DLD1 (cell line): ENCODE measurements around the gene MAPK12.
"Not testable (repeated sequence)": the region's sequence is repeated elsewhere in the genome, so short reads cannot be mapped to it uniquely, and the experiment has no call there.

ENCODE experiments used
- in situ Hi-C: cut with HindIII; loops from 2 replicates; pipeline ENCODE4 v1.10.0; 2017; ENCODE audit warnings: low sequenced_read_pairs

The MAPK12 gene

DNA sequence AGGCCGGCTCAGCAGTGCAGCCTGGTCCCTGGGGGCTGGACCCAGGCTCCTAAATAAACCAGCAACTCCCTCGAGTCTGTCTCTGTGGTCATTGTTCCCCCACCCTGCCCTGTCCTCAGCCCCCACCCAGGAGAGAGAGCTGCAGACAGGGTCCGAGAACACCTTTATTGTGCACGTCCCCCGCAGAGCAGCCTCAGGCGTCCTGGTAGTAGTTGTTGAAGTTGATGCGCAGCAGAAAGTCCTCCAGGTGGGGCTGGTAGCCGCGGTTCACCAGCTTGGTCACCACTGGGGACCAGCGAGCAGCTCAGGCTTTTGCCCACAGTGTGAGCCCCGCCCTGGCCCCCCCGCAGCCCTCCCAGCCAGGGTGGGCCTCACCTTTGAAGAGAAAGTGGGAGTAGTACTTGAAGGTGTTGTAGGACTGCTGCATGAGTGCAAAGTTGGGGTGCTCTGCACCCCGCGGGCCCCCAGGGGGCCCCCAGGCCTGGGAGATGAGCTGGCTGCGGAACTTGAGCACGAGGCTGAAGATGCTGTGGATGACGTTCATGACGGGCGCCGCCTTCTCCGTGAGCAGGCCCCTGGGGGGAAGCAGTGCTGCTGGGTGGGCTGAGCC lies 43.8 kb downstream of the MAPK12 start:
- in situ Hi-C loops, result no loop called here

DNA sequence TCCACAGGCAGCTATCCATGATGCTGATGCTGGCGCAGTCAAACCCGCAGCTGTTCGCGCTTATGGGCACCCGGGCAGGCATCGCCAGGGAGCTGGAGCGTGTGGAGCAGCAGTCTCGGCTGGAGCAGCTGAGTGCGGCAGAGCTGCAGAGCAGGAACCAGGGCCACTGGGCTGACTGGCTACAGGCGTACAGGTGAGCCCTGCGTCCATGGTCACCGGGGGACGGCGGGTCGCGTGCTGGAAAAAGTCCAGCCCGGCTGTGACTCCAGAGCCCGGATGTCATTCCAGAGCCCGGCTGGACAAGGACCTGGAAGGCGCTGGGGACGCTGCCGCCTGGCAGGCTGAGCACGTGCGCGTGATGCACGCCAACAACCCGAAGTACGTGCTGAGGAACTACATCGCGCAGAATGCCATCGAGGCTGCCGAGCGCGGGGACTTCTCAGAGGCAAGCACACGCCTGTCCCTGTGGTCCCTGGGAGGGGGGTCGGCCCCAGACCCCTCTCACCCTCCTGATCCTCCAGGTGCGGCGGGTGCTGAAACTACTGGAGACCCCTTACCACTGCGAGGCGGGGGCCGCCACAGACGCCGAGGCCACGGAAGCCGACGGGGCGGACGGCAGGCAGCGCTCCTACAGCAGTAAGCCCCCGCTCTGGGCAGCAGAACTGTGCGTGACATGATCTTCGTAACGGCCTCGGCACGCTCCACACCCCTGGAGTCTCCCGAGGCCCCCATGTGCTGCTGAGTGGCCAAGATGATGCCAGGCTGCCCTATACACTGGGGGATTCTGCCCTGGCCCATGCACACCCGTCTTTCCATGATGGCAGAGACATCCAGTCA lies 44.6 kb downstream of the MAPK12 start:
- in situ Hi-C loops, result no loop called here

DNA sequence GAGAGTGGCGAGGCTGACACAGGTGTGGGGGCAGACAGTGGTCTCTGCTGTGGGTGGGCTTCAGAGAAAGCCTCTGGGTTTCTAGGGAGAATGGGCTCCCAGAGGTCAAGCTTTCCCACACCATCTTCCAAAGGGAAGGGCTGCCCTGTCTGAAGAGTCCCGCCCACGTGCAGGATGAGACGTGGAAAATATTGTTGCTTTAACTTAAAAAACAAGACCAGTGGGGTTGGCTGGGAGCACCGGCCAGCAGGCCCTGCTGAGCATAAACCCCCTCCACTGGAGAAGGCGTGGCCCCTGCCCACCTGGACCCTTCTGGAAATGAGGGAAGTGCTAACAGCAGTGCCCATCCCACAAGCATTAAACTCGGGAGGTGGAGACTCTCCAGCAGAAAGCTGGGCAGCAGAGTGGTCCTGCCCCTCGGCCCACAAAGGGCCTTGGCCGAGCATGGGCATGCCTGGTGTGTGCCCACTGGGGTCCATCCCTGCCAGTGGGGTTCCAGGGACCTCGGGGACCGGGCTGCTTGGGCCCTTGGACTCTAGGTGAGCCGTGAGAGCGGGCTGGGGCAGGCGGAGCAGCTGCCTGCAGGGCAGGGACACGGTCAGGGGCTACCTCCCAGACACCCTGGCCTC lies 45.3 kb downstream of the MAPK12 start:
- in situ Hi-C loops, result no loop called here

DNA sequence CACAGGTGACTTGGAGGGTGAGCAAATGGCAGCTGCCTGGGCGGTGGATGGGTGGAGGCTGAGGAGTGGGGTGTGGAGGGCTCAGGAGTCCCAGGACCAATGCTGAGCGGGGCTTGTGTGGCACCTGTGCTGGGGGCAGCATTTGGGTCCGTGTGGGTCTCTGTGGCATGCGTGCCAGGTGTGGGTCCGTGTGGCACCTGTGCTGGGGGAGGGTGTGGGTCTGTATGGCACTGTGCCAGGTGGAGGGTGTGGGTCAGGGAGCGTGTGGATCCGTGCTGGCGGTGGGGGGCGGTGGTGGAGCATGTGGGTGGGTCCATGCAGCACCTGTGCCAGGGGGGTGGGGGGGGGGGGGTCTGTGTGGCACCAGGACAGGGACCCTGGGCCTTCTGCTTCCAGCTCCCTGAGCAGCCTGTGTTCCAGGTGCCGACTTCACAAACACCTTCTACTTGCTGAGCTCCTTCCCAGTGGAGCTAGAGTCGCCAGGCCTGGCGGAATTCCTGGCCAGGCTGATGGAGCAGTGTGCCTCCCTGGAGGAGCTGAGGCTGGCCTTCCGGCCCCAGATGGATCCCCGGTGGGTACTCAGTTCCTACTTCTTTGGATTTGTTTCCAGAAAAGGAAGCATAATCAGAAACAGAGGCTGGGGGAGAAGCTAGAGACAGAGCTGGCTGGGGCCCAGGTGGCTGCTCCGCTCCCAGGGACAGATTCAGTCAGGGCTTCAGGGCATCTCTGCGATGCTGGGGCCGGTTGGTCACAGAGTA lies 46.0 kb downstream of the MAPK12 start:
- in situ Hi-C loops, result no loop called here

DNA sequence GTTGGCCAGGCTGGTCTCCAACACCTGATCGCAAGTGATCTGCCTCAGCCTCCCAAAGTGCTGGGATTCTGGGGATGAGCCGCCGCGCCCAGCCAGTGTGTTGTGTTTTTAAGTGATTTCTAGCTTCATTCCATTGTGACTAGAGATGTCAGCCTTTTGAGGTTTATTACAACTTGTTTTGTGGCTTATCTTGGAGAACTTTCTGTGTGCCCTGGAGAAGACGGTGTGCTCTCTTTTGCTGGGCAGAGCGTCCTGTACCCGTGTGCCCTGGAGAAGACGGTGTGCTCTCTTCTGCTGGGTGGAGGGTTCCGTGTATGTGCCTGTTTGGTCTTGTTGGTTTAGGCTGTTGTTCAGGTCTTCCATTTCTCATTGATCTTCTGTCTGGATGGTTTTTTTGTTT lies 48.2 kb downstream of the MAPK12 start:
- in situ Hi-C loops, result no loop called here

DNA sequence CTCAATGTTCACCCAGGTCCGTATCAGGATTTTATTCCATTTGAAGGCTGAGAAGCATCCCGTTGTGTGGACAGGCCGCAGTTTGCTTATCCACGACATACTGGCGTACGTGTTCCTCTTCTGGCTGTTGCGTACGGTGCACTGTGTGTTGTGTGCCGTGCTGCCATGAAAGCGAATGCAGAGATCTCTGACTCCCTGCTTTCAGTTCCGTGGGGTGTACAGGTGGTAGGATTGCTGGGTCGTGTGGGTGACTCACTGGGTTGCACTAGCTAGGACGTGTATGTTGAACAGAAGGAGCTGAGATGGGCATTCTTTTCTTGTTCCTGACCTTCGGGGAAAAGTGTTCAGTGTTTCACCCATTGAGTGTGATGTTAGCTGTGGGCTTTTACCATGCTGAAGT lies 50.3 kb downstream of the MAPK12 start:
- in situ Hi-C loops, result no loop called here

DNA sequence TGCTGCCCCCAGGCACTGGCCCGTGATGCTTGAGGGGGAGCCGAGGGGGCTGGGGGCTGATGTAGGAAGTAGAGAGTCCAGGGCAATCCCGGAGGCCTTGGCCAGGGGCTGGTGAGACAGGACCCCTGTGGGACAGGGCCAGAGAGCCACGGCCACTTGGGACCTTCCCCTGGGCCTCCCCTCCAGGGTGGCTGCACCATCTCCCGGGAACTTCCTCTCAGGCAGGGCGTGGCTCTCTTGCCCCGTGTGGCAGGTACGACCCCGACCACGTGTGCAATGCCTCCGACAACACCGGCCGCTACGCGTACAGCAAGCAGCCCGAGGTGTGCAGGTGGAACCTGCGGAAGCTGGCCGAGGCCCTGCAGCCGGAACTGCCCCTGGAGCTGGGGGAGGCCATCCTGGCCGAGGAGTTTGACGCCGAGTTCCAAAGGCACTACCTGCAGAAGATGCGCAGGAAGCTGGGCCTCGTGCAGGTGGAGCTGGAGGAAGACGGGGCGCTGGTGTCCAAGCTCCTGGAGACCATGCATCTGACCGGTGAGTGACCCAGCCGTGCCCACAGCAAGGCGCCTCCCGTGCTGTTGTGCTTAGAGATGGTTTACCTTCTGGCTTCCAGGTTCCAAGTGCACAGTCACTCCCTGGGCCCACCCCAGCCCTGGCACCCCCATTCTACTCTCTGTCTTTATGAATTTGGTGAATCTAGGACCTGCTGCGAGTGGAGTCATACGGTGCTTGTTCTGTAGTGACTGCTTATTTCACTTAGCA lies 50.9 kb downstream of the MAPK12 start:
- in situ Hi-C loops, result no loop called here

DNA sequence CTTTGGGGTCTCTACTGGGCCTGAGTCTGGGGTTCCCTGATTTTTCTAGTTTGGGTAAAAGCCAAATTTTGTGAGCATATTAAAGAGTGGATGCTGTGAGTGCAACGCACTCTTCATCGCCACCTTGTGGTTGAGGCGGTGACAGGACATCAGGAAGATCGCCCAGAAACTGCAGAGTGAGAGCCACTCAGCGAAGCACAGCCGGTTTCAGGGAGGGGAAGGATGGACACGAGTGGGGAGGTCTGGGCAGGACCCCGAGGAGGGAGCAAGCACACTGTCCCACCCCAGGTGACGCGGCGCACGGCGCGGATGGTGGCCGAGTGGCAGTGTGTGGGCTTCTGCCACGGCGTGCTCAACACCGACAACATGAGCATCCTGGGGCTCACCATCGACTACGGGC lies 51.6 kb downstream of the MAPK12 start:
- in situ Hi-C loops, result no loop called here

DNA sequence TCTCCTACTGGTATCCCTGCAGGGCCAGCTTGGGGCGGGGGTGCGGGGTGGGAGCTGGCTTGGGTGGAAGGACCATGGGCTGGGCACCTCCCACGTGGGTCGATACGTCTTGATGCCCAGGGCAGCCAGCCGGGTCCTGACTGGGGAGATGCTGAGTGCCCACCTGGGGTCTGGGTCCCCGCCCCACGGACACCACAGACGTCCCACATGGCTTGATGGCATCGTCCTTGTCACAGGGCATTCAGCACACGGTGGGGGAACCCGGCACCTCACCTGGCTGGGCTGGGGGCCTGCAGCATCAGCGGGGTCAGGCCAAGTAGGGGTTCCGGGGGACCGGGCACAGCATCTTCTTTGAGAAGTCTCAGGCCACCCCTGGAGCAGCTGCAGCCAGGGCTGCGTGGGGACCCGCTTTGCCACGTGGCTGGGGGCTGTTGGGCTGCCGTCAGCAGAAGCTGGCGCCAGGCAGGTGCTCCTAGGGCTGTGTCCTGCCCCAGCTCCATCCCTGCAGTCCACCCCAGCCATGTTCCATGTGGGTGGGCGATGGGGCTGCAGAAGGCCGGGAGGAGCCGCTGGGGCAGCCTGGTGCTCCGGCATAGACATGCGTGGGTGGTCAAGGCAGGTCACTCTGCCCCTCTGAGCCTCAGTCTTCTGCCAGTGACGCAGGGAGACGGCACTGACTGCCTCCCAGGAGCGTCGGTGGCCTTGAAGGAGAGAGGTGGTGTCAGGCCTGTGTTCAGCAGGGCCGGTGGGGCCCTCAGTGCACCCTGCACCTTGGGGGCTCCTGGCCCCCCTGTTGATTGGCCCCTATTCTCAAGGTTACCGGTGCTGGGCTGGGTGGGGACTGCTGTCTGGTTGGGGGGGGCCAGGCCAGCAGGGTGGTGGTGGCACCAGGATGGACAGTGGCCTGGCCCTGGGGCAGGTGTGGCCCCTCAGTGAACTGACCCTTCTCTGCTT lies 52.3 kb downstream of the MAPK12 start:
- in situ Hi-C loops, result no loop called here

DNA sequence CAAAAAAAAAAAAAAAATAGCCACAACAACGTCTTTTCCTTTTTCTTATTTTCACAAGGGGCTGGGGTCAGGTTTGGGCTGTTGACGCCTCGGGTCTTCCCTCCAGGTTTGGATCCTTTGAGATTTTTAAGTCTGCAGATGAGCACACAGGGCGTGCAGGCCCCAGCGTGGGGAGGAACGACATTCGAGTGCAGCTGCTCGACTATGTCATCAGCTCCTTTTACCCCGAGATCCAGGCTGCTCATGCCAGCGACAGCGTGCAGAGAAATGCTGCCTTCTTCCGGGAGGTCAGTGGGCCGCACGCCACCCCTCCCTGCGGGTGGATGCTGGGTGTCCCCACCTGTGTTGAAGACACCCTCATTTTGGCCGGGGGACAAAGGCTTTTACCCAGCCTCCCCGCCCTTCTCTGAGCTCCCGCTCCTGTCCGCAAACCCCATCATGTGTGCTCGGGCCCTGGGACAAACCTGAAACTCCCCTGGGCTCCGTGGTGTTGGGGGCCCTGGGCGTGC lies 53.0 kb downstream of the MAPK12 start:
- in situ Hi-C loops, result no loop called here

DNA sequence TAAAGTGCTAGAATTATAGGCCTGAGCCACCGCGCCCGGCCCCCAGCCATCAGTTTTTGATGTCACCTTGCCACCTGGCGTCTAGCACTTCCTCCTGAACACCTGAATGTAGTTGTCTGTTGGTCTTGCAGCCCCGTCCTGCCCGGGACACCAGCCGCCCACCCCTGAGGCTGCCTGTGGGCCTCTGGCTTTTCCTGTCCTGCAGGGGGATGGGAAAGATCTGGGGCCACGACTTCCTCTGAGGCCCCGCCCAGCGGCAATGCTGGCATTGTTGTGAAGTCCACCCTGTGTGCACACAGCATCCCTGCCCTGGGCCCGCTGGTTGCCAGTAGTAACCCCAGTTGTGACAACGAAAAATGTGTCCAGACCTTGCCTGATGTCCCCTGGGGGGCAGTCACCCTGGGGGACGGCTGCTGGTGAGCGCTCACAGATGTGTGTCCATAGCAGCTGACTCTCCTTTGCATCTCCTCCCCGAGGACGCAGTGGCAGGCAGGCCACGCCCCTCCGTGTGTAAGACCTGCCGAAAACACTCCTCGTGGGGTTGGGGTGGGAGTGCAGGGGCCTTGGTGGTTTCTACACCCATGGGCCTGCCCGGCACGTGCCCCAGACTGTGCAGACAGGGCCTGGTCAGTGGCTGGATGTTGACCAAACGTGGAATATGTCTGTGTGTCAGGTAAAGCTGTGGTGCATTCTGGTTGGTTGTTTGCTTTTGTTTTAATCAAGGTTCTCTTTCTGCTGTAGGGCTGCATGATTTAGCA lies 53.9 kb downstream of the MAPK12 start:
- in situ Hi-C loops, result no loop called here

DNA sequence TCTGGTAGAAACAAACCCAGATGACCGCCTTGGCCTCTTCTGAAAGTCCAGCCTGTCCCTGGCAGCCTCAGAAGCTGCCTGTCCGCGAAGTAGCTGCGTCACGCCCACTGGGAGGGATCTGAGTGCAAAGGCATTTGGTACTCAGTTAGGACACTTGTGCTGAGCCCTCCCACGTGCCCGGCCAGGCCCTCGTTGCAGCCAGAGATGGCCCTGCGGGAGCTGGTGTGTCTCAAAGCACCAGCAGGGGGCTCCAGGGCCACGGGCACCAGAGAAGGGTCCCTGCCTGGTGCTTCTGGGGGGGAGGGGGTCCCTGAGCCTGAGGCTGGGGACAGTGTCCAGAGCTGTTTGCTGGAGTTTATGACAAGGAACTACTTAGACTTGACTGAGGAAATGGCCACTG lies 54.9 kb downstream of the MAPK12 start:
- in situ Hi-C loops, result no loop called here

DNA sequence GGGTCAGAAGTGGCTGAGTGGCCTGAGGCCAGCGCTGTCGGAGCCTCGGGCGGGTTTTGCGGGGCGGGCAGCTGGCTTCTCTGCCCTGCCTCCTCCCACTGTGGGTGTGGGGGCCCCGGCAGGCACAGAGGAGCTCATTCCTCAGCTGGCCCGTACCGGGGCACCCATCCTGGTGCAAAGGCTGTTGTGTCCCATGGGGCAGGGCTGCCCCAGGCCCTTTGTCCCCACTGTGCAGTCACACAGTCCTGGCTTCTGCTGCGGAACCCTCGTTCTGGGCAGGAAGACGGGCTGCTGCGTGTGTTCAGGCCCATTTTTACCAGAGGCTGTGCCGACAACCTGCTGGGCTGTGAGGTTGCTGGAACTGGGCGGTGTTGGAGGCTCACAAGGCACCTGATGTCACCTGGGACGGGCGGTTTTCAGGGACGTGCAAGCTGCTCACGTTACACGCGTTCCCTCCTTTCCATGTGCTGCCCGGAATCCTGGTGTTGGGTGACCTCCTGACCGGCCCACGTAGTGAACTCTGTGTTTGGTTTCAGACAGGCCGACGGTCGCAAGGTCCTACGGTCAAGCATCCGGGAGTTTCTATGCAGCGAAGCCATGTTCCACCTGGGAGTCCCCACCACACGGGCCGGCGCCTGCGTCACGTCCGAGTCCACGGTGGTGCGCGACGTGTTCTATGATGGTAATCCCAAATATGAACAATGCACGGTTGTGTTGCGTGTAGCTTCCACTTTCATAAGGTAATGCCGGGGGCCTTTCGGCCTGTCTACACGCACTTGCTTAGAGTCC lies 55.5 kb downstream of the MAPK12 start:
- in situ Hi-C loops, result no loop called here

DNA sequence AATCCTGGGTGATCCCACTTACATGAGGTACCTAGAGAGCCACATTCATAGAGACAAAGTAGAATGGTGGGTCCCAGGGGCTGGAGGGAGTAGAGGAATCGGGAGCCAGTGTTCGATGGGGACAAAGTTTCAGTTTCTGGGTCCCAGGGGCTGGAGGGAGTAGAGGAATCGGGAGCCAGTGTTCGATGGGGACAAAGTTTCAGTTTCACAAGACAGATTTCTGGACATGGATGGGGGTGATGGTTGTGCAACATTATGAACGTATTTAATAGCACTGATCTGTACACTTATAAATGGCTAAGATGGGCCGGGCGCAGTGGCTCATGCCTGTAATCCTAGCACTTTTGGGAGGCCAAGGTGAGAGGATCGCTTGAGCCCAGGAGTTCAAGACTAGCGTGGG lies 56.5 kb downstream of the MAPK12 start:
- in situ Hi-C loops, result not testable (repeated sequence)

DNA sequence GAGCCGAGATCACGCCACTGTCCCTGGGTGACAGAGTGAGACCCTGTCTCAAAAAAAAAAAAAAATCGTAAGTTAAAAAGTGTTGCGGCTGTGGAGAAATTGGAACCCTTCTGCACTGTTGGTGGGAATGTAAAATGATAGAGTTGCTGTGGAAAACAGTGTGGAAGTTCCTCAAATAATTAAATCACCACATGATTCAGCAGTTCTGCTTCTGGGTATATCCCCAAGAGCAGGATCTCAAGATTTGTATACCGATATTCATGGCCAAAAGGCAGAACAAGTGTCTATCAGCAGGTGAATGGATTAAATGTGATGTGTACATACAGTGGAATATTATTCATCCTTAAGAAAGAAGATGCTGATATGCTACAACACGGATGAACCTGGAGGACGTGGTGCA lies 56.9 kb downstream of the MAPK12 start:
- in situ Hi-C loops, result no loop called here

DNA sequence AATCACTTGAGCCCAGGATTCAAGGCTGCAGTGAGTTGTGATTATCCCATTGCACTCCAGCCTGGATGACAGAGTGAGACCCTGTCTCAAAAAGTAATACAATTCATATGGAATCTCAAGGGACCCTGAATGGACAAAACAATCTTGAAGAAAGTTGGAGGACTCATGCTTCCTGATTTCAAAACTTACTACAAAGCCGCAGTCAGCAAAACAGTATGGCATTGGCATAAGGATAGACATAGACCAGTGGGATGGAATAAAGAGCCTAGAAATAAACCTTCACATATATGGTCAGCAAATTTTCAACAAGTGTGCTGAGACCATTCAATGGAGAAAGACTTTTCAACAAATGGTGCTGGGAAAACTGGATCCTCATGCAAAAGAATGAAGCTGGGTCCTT lies 58.2 kb downstream of the MAPK12 start:
- in situ Hi-C loops, result no loop called here
